Fibroblast of lung (primary cell): Measurements from ENCODE around the gene GCG. TPM values are rescaled to one million over a fixed set of nuclear protein-coding genes. Genes with fewer than 3 reads are reported as not detected.

Experiments
- DNase-seq, 2 donors: peaks; one replicate each; pipeline versions ENCODE4 v3.0.0 to v3.0.0-alpha.2; 2010; ENCODE audit warnings: low read depth in 2 of 2
- H2AFZ ChIP-seq: 2 replicates; pipeline ENCODE4 v1.5.1; 2012; ENCODE audit warnings: low read length, control low read depth, inconsistent platforms
- H3K27ac ChIP-seq: 2 replicates; pipeline ENCODE4 v1.5.1; 2011; ENCODE audit warnings: low read length, control low read depth; ENCODE audit not compliant: insufficient read depth
- H3K27me3 ChIP-seq: 2 replicates; pipeline ENCODE4 v1.5.1; 2011; ENCODE audit warnings: mild to moderate bottlenecking, low read length; ENCODE audit not compliant: control insufficient read depth, insufficient read depth
- H3K36me3 ChIP-seq: 2 replicates; pipeline ENCODE4 v1.5.1; 2011; ENCODE audit warnings: low read length; ENCODE audit not compliant: control insufficient read depth, insufficient read depth
- H3K4me1 ChIP-seq: 2 replicates; pipeline ENCODE4 v1.5.1; 2011; ENCODE audit warnings: low read length; ENCODE audit not compliant: control insufficient read depth, insufficient read depth; ENCODE audit errors: extremely low read depth
- H3K4me2 ChIP-seq: 2 replicates; pipeline ENCODE4 v1.5.1; 2011; ENCODE audit warnings: low read length, control low read depth; ENCODE audit not compliant: insufficient read depth; ENCODE audit errors: extremely low read depth
- H3K4me3 ChIP-seq, 4 experiments: fragments of 200-600 bp in 1 of 4; sonication (generic) in 1 of 4; replicated peaks in 1 of 4; 2 replicates each; pipeline ENCODE4 v1.5.1; 2011 to 2016; ENCODE audit warnings: low read length in 4 of 4, low read depth in 3 of 4, mild to moderate bottlenecking in 3 of 4, control low read depth in 2 of 4, inconsistent platforms in 1 of 4, mixed read lengths in 1 of 4; ENCODE audit not compliant: insufficient read depth in 1 of 4; ENCODE audit errors: control extremely low read depth in 1 of 4
- H3K79me2 ChIP-seq: 2 replicates; pipeline ENCODE4 v1.5.1; 2012; ENCODE audit warnings: mild to moderate bottlenecking, low read length, inconsistent platforms; ENCODE audit not compliant: control insufficient read depth, insufficient read depth
- H3K9ac ChIP-seq: 2 replicates; pipeline ENCODE4 v1.5.1; 2011; ENCODE audit warnings: mild to moderate bottlenecking, low read length, control low read depth; ENCODE audit not compliant: insufficient read depth
- H3K9me3 ChIP-seq: 2 replicates; pipeline ENCODE4 v1.5.1; 2012; ENCODE audit warnings: low read depth, low read length; ENCODE audit not compliant: control insufficient read depth, insufficient read depth
- H4K20me1 ChIP-seq: 2 replicates; pipeline ENCODE4 v1.5.1; 2011; ENCODE audit warnings: low read length; ENCODE audit not compliant: control insufficient read depth, insufficient read depth; ENCODE audit errors: extremely low read depth
- EZH2 ChIP-seq: IDR thresholded peaks from 2 replicates; pipeline ENCODE4 v1.5.1; 2012; ENCODE audit warnings: low read length, control low read depth, mild to moderate bottlenecking; ENCODE audit errors: missing control alignments
- polyA plus RNA-seq, 2 donors: library from polyadenylated mRNA; depleted of rRNA in 1 of 2; stranded (reverse) in 1 of 2; unstranded in 1 of 2; fragments of >200 nt; gene quantifications; 2 replicates each; pipeline ENCODE4 v1.2.1, GENCODE V29; 2011 to 2012; ENCODE audit warnings: missing spikeins in 1 of 2
- total RNA-seq: library from RNA; depleted of rRNA; stranded (reverse); fragments of >200 nt; gene quantifications from 2 replicates; pipeline ENCODE4 v1.2.1, GENCODE V29; 2014
- TF ChIP-seq, protein P1 (sequence below), 2 donors: IDR thresholded peaks in 1 of 2; conservative IDR thresholded peaks in 1 of 2; 1 replicate in 1 of 2; 2 replicates in 1 of 2; pipeline ENCODE4 v1.5.1; 2011 to 2012; ENCODE audit warnings: low read length in 2 of 2, control low read depth in 1 of 2, inconsistent platforms in 1 of 2, low read depth in 1 of 2, mild to moderate bottlenecking in 1 of 2

GCG gene
- total and polyA plus RNA-seq, 2 donors (not counting 1 experiment from before 2014, with no cell fraction given), result not detected

- no peak for DNase-seq
- H3K9me3 ChIP-seq, result no peaks in the 10 kb centered on the region
- H3K4me3 ChIP-seq, result no peak overlapping the region
- H3K4me2 ChIP-seq, result no peak overlapping the region
- no peaks in the 10 kb centered on the region for H3K27me3 ChIP-seq
- H3K4me1 ChIP-seq, result peaks cover 2% of the 10 kb centered on the region
- no peak overlapping the region for H2AFZ ChIP-seq
- H3K36me3 ChIP-seq, result no peaks in the 10 kb centered on the region
- no peak for TF ChIP-seq EZH2
- TF ChIP-seq, protein P1, sequence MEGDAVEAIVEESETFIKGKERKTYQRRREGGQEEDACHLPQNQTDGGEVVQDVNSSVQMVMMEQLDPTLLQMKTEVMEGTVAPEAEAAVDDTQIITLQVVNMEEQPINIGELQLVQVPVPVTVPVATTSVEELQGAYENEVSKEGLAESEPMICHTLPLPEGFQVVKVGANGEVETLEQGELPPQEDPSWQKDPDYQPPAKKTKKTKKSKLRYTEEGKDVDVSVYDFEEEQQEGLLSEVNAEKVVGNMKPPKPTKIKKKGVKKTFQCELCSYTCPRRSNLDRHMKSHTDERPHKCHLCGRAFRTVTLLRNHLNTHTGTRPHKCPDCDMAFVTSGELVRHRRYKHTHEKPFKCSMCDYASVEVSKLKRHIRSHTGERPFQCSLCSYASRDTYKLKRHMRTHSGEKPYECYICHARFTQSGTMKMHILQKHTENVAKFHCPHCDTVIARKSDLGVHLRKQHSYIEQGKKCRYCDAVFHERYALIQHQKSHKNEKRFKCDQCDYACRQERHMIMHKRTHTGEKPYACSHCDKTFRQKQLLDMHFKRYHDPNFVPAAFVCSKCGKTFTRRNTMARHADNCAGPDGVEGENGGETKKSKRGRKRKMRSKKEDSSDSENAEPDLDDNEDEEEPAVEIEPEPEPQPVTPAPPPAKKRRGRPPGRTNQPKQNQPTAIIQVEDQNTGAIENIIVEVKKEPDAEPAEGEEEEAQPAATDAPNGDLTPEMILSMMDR (conservative IDR thresholded peaks at IDR 0.05 in 1 of 2, IDR thresholded peaks at IDR 0.05 in 1 of 2; ENCODE audit: low read depth in 1 of 2, low read length in 2 of 2), result no peak
- H3K27ac ChIP-seq, result no peak overlapping the region
- no peaks in the 10 kb centered on the region for H4K20me1 ChIP-seq
- no peaks in the 10 kb centered on the region for H3K79me2 ChIP-seq
- no peak overlapping the region for H3K9ac ChIP-seq
Measured at GRCh38 chr2:162107361-162107901, 44.6 kb downstream of the GCG start.

- Histone ChIP-seq H3K79me2 (no peaks in the 10 kb centered on the region), H3K36me3 (no peaks in the 10 kb centered on the region), H3K9me3 (no peaks in the 10 kb centered on the region), H4K20me1 (no peaks in the 10 kb centered on the region), H2AFZ (no peak overlapping the region), H3K4me2 (no peak overlapping the region), H3K4me1 (peaks cover 2% of the 10 kb centered on the region), H3K27me3 (no peaks in the 10 kb centered on the region), H3K9ac (no peak overlapping the region), H3K27ac (no peak overlapping the region), H3K4me3 (no peak overlapping the region)
- DNase-seq, result no peak
- TF ChIP-seq, protein P1 (conservative IDR thresholded peaks at IDR 0.05 in 1 of 2, IDR thresholded peaks at IDR 0.05 in 1 of 2; ENCODE audit: low read depth in 1 of 2, low read length in 2 of 2), result no peak
- no peak for TF ChIP-seq EZH2
Measured at GRCh38 chr2:162106746-162107145, 45.3 kb downstream of the GCG start.

GRCh38 chr2:162106146-162106551, 45.9 kb downstream of the GCG start:
- Histone ChIP-seq H3K4me1 (peaks cover 2% of the 10 kb centered on the region), H3K27ac (no peak overlapping the region), H3K27me3 (no peaks in the 10 kb centered on the region), H3K9ac (no peak overlapping the region), H2AFZ (no peak overlapping the region), H3K9me3 (no peaks in the 10 kb centered on the region), H3K4me2 (no peak overlapping the region), H3K36me3 (no peaks in the 10 kb centered on the region), H3K4me3 (no peak overlapping the region), H3K79me2 (no peaks in the 10 kb centered on the region), H4K20me1 (no peaks in the 10 kb centered on the region)
- peak; percentile 42 to 73 for DNase-seq
- TF ChIP-seq EZH2, result no peak
- TF ChIP-seq, protein P1 (conservative IDR thresholded peaks at IDR 0.05 in 1 of 2, IDR thresholded peaks at IDR 0.05 in 1 of 2; ENCODE audit: low read depth in 1 of 2, low read length in 2 of 2), result no peak
